ENCODE measurements around the gene PER1. TPM values are rescaled to one million over a fixed set of nuclear protein-coding genes. Genes with fewer than 3 reads are reported as not detected.

The PER1 gene
- total and polyA plus RNA-seq, 9 of the 15 experiments (the other 6 are each of a cell fraction or from before 2014, with no cell fraction given) = 0.13 to 26.0 (median 3.4) TPM

DNA sequence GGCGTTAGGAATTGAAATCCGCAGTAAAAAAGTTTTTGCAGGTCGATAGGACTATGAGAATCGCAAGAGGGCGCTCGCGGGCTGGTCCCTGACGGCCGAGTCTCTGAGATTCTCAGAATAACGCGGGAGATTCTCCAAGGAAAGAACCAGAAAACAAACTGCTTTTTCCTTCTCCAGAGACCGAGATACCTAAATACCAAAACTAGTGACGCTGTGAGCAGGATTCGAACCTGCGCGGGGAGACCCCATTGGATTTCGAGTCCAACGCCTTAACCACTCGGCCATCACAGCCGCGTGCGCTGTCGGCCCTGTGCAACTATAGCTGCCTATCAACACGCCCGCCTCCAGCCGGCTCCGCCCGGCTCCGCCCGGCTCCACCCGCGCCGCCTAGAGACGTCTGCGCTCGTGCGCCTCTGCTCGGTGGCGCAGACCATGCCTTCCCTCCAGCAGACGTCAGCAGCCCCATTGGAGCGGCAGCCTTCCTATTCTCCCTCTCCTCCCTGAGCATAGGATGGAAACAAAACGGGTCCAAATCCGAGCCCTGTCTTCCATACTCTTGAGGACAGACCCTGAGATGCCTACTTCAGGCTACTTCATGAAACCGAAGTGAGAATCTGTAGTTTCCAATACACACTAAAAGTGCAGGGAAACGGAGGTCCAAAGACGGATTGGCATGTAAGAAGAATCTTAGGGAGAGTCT is 13.4 kb downstream of the PER1 start (continued):
- TF ChIP-seq AFF1 (IDR thresholded peaks at IDR 0.05; ENCODE audit: low read depth in 1 of 2, partially characterized antibody in 2 of 2) (no peak), JUN (IDR thresholded peaks at IDR 0.05; ENCODE audit: borderline replicate concordance, low read depth, low read length) (peak; percentile 47; the same call in 1 of the 2 replicates), JUN (CRISPR knock-in tag; IDR thresholded peaks at IDR 0.05; ENCODE audit: borderline replicate concordance) (no peak), MCM5 (IDR thresholded peaks at IDR 0.05; ENCODE audit: low read depth) (no peak), ZNF668 (CRISPR knock-in tag; IDR thresholded peaks at IDR 0.05) (no peak), FOXA3 (CRISPR knock-in tag; conservative IDR thresholded peaks at IDR 0.05 in 1 of 2, IDR thresholded peaks at IDR 0.05 in 1 of 2) (no peak), HNRNPLL (IDR thresholded peaks at IDR 0.05; ENCODE audit: low read depth, low read length, poor library complexity, severe bottlenecking) (peak; percentile 25), SMARCC2 (IDR thresholded peaks at IDR 0.05; ENCODE audit: low read depth) (no peak), EWSR1 (IDR thresholded peaks at IDR 0.05; ENCODE audit: borderline replicate concordance, low read depth, partially characterized antibody) (no peak), GATAD2B (IDR thresholded peaks at IDR 0.05; ENCODE audit: borderline replicate concordance) (no peak; the same call in 1 of the 2 replicates), CTCF (IDR thresholded peaks at IDR 0.05 in 2 of 3, conservative IDR thresholded peaks at IDR 0.05 in 1 of 3; ENCODE audit: insufficient read depth in 2 of 3, low read depth in 1 of 3, low read length in 3 of 3) (peak; percentile 84 to 98 (median 96)), ZHX1 (conservative IDR thresholded peaks at IDR 0.05; ENCODE audit: low read length) (no peak), RBM17 (IDR thresholded peaks at IDR 0.05; ENCODE audit: borderline replicate concordance, low read depth, low read length) (no peak), ZBTB9 (CRISPR knock-in tag; IDR thresholded peaks at IDR 0.05) (no peak), ID3 (CRISPR knock-in tag; IDR thresholded peaks at IDR 0.05) (no peak), ID3 (tag; IDR thresholded peaks at IDR 0.05) (no peak)

Data from K562 (cell line).